HUES6 (cell line): ENCODE results near the gene EEF1AKMT2.
"Not testable (repeated sequence)": the region's sequence is repeated elsewhere in the genome, so short reads cannot be mapped to it uniquely, and the experiment has no call there.

ENCODE experiments used
- H3K27ac ChIP-seq: 2 replicates; pipeline ENCODE4 v1.7.0; 2013; ENCODE audit warnings: low read depth, mild to moderate bottlenecking, low read length, inconsistent platforms
- H3K27me3 ChIP-seq: 2 replicates; pipeline ENCODE4 v1.6.1; 2013; ENCODE audit warnings: low read length; ENCODE audit not compliant: control insufficient read depth, insufficient read depth
- H3K36me3 ChIP-seq: 2 replicates; pipeline ENCODE4 v1.6.1; 2013; ENCODE audit warnings: low read length; ENCODE audit not compliant: control insufficient read depth, insufficient read depth
- H3K4me1 ChIP-seq: 2 replicates; pipeline ENCODE4 v1.6.1; 2013; ENCODE audit warnings: low read length; ENCODE audit not compliant: control insufficient read depth, insufficient read depth
- H3K4me3 ChIP-seq: 2 replicates; pipeline ENCODE4 v1.5.1; 2013; ENCODE audit warnings: low read depth, low read length
- H3K9ac ChIP-seq: one replicate; pipeline ENCODE4 v1.6.1; 2013; ENCODE audit warnings: mild to moderate bottlenecking, low read length
- H3K9me3 ChIP-seq: 2 replicates; pipeline ENCODE4 v1.6.1; 2013; ENCODE audit warnings: low read depth, low read length; ENCODE audit not compliant: control insufficient read depth, insufficient read depth

The EEF1AKMT2 gene

DNA sequence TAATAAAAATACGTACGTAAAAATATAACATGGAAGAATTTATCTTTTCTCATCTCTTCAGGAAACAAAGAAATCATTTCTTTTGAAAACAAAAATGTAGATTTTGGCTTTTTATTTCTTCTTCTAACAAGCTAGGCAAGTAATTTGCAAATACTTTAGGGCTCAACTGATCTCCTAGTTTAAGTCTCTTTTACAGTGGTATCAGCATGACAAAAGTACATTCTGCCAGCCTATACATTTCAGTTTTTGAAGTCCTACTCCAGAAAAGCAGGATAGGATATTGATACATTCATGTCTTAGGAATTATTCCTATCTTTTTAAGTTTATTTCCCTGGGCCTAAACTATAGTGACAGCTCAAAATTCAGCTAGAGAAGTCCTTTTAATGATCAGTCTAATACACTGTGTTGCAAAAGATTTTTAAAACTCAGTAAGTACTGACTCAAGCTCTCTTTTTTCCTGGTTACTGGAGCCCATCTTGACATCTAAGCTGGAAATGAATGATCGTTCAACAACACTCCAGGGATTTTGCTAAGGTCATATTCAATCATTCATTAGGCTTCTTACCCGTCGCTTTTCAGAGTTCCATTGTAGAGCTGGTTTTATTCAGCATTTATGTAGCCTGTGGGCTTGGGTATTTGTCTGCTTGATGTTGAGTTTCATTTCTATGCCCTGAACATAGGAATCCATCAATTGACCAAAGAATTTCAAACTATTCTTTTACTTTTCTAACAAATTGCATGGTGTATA lies 35.4 kb downstream of the EEF1AKMT2 start:
- no peak overlapping the region for H3K4me3 ChIP-seq
- no peaks in the 10 kb centered on the region for H3K27me3 ChIP-seq
- H3K4me1 ChIP-seq = peaks cover 15% of the 10 kb centered on the region
- no peak overlapping the region for H3K27ac ChIP-seq
- H3K9ac ChIP-seq = no peak overlapping the region
- peaks cover 62% of the 10 kb centered on the region for H3K36me3 ChIP-seq
- no peaks in the 10 kb centered on the region for H3K9me3 ChIP-seq

DNA sequence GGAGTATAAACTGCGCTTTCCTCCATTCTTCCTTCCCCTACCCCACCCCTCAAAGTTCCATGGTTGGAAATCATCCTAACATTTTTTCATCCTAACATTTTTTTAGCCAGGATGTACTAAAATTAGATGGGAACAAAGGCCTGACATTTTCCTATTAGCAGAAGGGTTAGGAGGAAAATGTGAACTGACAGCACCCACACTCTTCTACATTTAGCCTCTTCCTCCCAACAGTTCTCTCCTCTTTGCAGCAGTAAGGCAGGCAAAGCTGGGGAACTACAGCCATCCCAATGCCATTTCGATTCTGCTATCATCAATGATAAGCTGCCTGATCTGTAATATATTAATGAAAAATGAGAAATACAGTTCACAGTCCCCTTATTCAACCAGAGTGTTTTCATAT lies 36.1 kb downstream of the EEF1AKMT2 start:
- Histone ChIP-seq H3K4me3 (no peak overlapping the region), H3K4me1 (peaks cover 15% of the 10 kb centered on the region), H3K9me3 (no peaks in the 10 kb centered on the region), H3K27me3 (no peaks in the 10 kb centered on the region), H3K27ac (no peak overlapping the region), H3K9ac (no peak overlapping the region), H3K36me3 (peaks cover 56% of the 10 kb centered on the region)

DNA sequence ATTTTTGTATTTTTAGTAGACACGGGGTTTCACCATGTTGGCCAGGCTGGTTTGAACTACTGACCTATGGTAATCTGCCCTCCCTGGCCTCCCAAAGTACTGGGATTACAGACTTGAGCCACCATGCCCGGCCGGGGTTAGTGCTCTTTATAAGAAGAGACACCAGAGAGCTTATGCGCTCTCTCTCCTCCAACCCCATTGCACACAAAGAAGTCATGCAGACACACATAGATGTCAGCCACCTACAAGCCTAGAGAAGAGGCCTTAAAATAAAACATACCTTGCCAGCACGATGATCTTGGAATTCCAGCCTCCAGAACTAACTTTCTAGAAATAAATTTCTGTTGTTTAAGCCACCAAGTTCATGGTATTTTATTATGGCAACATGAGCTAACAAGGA lies 37.5 kb downstream of the EEF1AKMT2 start:
- Histone ChIP-seq H3K4me3 (no peak overlapping the region), H3K27ac (no peak overlapping the region), H3K36me3 (peaks cover 49% of the 10 kb centered on the region), H3K9ac (no peak overlapping the region), H3K9me3 (no peaks in the 10 kb centered on the region), H3K4me1 (peaks cover 15% of the 10 kb centered on the region), H3K27me3 (no peaks in the 10 kb centered on the region)

DNA sequence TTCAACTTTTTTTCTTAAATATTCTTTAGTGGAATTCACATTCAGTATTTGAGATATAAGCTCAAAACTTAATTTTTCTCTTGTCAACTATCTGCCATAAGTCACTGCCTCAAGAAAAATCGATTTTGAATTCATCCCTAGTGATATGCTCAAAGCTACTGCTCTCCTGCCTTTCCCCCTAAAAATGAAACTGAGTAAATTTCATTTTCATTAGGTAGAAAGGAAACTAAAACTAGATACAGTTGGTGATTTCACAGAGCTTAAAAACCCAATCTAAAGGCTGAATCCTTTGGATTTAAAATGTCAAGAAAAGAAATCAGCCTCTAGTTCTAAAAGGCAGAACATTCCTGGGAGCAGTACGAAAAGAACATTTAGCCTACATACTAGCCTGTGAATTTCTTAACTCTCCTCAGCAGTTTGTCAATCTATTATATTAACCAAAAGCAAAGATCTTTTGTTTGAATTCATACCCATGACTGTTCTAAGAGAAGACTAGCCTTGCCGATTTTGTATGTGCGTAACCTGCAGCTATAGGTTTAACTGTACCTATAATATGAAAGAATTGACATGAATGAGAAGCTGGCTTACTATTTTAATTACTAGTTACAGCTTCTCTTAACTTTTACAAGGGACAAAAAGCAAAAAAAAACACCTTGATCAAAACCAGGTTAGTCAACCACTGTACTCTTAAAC lies 42.6 kb downstream of the EEF1AKMT2 start:
- Histone ChIP-seq H3K27me3 (no peaks in the 10 kb centered on the region), H3K27ac (no peak overlapping the region), H3K36me3 (peaks cover 29% of the 10 kb centered on the region), H3K9me3 (no peaks in the 10 kb centered on the region), H3K4me1 (peaks cover 10% of the 10 kb centered on the region), H3K9ac (no peak overlapping the region), H3K4me3 (no peak overlapping the region)

DNA sequence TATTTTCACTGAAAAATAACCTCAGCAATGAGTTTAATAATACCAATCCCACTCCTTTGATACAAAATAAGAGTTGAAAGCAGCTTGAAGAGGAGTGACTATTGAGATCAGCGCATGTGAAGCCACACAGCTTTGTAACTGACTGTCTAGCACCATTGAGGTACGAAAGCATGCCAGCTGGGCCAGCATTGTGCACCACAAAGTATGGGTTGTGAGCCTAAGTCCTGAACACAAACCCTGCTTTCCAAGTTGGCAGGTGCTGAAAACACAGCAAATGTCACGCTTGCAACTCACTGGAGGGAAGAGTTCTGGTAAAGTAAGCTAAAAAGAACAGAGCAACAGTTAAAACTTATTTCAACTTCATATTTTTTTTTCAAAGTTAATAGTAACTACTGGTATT lies 43.5 kb downstream of the EEF1AKMT2 start:
- Histone ChIP-seq H3K9me3 (no peaks in the 10 kb centered on the region), H3K36me3 (peaks cover 24% of the 10 kb centered on the region), H3K27ac (no peak overlapping the region), H3K4me1 (peaks cover 10% of the 10 kb centered on the region), H3K9ac (no peak overlapping the region), H3K4me3 (no peak overlapping the region), H3K27me3 (no peaks in the 10 kb centered on the region)

DNA sequence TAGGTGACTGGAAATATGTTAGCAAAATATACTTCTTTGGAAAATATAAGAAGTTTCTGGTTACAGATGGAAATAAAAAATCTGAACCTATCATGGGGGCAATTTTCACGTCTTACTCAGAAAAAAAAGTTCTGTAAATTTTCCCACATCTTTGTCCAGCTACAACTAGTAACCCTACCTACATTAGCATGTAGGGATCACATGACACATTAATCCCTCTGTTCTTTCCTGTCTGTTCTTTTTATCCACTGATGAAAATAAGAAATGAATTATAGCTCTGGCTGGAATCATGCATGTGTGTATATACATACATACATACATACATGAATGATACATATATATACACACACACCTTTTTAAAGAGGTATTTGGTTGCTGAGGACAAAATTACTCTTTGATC lies 43.9 kb downstream of the EEF1AKMT2 start:
- no peak overlapping the region for H3K4me3 ChIP-seq
- peaks cover 10% of the 10 kb centered on the region for H3K4me1 ChIP-seq
- peaks cover 23% of the 10 kb centered on the region for H3K36me3 ChIP-seq
- no peak overlapping the region for H3K9ac ChIP-seq
- H3K27ac ChIP-seq = no peak overlapping the region
- no peaks in the 10 kb centered on the region for H3K9me3 ChIP-seq
- peaks cover under 1% of the 10 kb centered on the region; the same call in 1 of the 2 replicates for H3K27me3 ChIP-seq

DNA sequence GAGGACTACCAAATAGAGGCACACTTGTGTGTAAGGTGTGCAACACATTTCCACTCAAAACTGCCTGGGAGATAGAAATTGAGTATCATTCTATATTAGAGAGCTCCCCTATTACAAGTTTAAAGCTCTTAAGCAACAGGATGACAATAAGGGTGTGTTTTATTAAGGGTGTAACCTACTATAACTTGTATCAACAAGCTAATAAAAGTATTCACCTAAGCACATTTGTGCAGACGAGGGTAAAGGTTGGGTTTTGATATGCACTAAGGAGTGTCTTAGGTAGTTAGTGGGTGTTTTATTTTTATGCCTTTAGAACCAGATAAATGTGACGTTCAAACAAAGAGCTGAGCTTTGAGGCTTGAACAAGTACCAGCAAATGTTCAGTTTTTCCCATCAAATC lies 44.7 kb downstream of the EEF1AKMT2 start:
- no peak overlapping the region for H3K27ac ChIP-seq

DNA sequence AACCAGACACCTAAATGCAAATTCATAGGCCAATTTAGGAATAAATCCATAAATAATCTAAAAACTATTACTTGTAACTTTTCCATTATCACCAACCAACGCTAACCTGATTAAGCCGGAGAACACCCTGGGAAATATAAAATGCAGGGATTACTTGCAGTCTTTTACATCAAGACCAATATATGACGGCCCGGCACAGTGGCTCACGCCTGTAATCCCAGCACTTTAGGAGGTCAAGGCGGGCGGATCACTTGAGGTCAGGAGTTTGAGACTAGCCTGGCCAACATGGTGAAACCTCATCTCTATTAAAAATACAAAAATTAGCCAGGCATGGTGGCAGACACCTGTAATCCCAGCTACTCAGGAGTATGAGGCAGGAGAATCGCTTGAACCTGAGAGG lies 45.2 kb downstream of the EEF1AKMT2 start:
- not testable (repeated sequence) for H3K27me3 ChIP-seq, H3K9me3 ChIP-seq, H3K4me3 ChIP-seq, H3K9ac ChIP-seq, H3K27ac ChIP-seq
- H3K4me1 ChIP-seq = peaks cover 23% of the 10 kb centered on the region
- peaks cover 15% of the 10 kb centered on the region for H3K36me3 ChIP-seq

More for the DNA sequence above, 44.7 kb downstream of the EEF1AKMT2 start:
- H3K4me3 ChIP-seq = no peak overlapping the region
- H3K4me1 ChIP-seq = peaks cover 17% of the 10 kb centered on the region
- H3K9me3 ChIP-seq = no peaks in the 10 kb centered on the region
- H3K36me3 ChIP-seq = peaks cover 21% of the 10 kb centered on the region
- H3K9ac ChIP-seq = no peak overlapping the region
- H3K27me3 ChIP-seq = peaks cover 8% of the 10 kb centered on the region; the same call in 1 of the 2 replicates

DNA sequence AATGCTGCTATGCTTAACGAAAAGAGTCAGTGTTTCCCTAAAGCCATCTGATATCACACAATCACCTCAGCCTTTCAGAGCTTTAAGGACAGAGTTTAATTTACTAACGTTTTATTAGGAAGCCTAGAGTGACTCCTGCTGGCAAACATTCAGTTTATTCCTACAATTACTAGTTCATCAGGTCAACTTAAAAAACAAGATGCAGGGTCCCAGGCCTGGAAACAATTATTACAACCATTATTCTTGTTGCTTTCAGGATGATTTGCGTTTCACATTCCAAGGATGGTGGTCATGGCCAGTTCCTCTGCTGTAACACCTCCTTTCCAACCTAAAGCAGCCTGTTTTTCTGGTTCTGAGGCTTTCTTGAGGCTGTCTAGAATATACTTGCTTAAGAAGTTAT lies 46.0 kb downstream of the EEF1AKMT2 start:
- Histone ChIP-seq H3K36me3 (peaks cover 14% of the 10 kb centered on the region), H3K4me1 (peaks cover 29% of the 10 kb centered on the region), H3K9me3 (no peaks in the 10 kb centered on the region), H3K27me3 (peaks cover 9% of the 10 kb centered on the region; the same call in 1 of the 2 replicates), H3K27ac (no peak overlapping the region), H3K9ac (no peak overlapping the region), H3K4me3 (no peak overlapping the region)

DNA sequence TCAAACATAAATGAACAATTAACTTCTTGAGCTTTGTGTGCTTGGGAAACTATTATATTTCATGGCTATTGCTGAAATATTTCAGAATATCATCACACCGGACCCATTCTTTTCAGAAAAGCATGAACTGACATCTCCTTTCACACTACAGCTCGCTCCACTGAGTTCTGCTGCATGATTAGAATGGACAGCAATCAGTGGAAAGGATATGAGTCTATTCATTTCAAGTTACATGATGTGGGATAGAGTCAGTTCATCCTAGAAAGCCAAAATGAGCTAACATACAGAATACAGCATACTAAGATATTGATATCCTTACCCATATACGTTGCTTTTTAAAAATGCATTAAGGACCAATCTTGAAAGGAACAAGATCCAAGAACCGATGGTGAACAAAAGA lies 46.4 kb downstream of the EEF1AKMT2 start:
- peaks cover 34% of the 10 kb centered on the region for H3K4me1 ChIP-seq
- H3K4me3 ChIP-seq = no peak overlapping the region; the same call in 1 of the 2 replicates
- no peak overlapping the region for H3K27ac ChIP-seq
- no peak overlapping the region for H3K9ac ChIP-seq
- peaks cover 9% of the 10 kb centered on the region for H3K36me3 ChIP-seq
- H3K9me3 ChIP-seq = no peaks in the 10 kb centered on the region
- peaks cover 9% of the 10 kb centered on the region; the same call in 1 of the 2 replicates for H3K27me3 ChIP-seq
